GM15510 (cell line): ENCODE results near the gene PRKN.

Source experiments
- POLR2A ChIP-seq: IDR thresholded peaks from 3 replicates; pipeline ENCODE4 v1.6.1; 2011; ENCODE audit warnings: borderline replicate concordance; ENCODE audit not compliant: insufficient read length; ENCODE audit errors: extremely low read depth

The PRKN gene

DNA sequence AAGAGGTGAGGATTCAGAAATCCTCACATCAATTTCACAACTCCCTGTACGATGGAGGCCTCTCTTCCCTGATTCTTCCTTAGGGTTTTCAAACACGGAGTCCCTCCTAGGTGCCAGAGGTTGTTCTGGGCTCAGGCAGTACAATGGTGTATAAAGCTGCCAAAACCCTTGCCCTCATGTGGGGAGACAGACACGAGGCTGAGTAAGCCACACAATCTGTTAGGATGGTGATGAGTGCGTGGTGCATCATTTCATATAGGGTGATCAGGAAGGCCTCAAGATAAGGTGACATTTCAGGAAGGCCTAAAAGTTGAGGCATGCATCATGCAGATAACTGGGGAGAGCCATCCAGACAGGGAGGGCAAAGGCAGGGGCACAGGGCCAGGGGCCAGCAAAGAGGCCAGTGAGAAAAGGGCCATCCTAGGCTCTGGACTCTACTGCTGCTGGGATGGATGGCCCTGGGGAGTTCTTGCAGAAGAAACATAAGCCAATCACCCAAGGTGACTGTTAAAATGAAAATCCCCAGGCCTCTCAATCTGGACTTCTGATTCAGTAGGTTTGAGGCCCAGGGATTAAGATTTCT lies 186.5 kb downstream of the PRKN start:
- TF ChIP-seq POLR2A = no peak

DNA sequence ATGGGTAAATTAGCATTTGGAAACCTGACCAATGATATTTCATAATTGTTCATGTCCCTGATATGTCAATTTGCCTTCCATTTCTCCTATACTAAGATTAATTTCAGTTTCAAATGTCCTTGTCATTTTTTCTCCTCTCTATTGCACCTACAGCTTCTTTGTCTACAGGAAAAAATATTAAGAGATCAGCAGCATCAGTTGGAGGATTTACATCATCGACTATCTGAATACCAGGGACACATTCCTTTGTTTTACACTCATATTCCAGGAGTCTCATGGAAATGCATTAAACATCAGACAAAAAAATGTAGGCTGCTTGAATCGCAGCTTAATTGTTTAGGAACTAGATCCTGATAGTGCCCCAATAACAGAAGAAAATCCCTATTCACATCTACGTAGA lies 188.2 kb downstream of the PRKN start:
- no peak for TF ChIP-seq POLR2A

DNA sequence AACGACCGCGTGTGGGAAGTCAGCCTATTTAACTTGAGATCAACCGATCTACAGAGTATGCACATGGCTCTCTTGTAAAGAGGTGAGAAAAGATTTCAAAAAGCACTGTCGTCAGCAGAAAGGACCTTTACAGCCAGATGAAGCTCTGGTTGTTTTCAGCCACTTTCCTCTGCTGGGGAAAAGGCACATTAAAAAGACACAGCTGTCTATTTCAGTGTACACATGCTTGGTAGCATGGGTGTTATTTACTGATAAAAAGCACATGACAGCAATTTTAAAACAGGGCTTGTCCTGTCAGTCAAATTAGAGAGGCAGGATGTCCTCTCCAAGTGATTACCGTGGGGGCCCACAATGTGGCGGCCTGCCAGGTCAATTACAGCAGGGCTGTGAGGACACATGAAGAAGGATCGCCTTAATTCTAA lies 188.9 kb downstream of the PRKN start:
- TF ChIP-seq POLR2A = no peak

DNA sequence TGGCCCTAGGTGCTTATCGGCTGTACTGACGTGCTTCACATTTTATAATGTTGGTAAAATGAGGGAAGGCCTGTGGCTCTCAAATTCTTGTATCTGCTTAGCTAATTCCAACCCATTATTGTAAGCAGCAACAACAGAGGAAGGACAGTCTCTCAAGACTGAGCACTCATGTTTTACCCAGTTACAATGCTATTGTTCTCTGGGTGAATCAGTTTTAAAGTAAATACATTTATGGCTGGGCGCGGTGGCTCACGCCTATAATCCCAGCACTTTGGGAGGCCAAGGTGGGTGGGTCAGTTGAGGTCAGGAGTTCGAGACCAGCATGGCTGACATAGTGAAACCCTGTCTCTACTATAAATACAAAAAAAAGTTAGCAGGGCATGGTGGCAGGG lies 194.6 kb downstream of the PRKN start:
- TF ChIP-seq POLR2A = no peak

DNA sequence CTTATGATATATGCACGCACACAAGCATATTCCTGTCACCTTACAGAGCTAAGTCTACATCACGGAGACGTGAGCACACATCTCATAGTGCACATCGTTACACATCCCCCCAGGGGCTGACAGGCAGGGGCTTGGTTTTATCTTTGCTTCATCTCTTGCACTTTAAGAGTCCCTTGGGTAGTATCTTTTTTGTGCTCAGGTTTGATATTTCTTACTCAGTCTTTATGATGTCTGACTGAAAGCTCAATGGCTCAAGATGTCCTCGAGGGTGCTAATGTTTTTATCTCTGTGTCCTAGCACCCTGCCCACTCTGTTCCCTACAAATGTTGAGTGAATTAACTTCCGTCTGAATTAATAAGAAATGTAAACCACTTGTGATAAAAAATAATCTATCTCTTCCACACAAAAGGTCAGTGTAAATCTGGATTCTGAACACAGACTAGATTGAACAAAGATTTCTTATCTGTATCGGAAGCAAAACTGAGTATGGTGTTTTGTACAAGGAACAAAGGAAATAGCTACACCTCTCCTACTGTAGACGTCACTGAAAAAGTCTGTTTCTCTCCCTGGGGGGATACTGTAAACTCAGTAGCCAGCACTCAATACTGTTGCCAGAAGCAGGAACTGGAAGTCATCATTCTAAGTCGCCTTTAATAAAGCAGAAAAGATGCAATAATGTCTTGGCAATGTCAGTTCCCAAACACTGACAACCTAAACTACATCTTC lies 195.1 kb downstream of the PRKN start:
- TF ChIP-seq POLR2A = no peak

DNA sequence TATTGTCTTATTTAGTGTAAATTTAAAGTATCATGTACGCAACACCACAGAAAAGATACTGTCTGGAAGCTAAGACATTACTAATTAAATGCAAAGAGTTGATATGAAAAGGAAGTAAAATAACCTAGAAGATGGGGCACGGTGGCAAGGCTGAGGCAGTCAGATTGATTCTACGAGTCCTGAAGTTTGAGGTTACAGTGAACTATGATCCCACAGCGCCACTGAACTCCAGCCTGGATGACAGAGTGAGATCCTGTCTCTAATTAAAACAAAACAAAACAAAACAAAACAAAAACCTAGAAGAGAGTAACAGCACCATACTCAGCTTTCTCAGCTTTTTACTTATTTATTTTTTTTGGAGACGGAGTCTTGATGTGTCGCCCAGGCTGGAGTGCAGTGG lies 199.0 kb downstream of the PRKN start:
- TF ChIP-seq POLR2A = no peak

DNA sequence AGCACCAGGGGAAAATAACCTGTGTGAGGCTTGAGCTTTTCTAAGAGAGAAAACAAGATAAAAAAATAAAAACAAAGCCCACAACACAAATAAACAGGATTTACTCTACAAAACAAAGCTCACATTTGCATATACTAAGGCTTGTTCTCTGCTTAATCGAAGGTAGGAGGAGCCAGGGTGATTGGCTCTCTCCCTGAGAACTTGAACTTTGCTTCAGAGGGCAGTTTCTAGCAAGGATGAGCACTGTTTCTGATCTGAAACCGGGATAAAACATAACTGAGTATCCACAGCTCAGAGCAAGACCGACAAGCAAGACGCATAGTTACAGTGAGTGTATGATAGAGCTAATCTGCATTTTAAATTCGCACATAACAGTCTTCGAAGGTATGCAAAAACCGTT lies 200.6 kb downstream of the PRKN start:
- TF ChIP-seq POLR2A = no peak

DNA sequence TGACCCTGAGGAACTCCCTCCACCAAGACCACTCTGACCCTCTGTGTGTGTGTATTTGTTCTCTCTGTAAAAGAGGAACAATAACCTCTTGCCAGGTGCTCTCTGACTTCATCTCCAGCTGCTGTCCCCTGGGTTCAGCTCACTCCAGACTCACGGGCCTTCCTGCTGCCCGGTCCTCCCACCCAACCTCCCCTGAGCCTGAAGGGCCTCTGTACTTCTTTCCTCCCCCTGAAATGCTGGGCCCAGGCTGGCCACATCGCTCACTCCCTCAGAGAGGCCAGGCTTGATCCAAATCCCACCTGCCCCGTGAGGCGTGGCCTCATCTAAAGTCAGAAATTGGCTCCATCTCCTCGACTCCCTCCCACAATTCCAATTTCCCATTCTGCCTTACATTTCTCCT lies 202.4 kb downstream of the PRKN start:
- TF ChIP-seq POLR2A = no peak

DNA sequence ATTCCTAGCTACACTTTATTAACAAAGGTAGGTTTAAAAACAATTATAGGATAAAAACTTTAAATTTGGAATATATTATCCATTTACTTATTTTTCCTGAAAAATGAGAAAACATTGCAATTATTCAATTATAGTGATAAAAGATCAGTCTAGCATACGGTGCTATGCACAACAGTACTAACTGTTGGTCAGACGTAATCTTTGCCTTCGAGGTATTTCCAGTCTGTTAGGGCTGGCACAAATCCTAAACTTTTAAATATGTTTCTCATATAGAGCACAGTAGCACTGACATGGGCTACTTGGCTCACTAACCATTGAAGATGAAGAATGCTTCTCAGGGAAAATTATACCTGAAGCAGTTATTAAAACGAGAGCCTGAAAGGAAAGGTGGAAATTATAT lies 214.8 kb downstream of the PRKN start:
- no peak for TF ChIP-seq POLR2A

DNA sequence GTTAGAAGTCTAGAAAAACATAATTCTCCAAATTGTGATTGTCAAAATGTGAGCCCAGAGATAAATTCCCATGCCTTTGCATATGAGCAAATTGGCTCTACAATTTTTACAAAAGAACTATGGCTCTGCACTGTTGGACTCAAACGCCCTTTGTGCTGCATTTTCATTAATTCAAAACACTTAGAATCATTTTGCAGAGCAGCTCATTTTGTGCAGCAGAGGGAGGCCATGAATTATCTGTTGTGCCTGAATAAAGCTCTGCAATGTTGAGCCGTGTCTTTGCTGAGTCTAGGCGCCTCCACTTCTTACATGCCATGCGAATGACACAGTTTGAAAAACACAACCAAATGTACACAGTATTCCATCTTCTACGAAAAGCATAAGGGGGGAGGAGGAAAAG lies 230.2 kb downstream of the PRKN start:
- no peak for TF ChIP-seq POLR2A

DNA sequence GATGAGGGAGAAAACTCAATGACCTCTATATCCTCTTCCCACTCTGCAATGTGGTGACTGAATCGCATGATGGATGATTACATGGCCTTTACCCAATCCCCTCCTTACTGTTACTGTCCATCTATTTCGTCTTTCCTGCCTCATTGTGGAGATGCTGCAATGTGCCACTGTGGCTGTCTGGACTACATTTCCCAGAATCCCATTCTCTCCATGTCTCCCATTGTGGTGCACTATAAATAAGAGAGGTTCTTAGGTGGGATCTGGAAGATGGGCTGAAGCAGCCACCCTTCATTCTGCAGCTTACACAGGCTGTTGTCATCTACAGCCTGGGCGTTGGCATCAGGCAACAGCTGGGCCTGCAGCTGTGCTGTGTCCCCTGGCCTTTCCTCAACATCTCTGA lies 233.6 kb downstream of the PRKN start:
- TF ChIP-seq POLR2A = no peak

DNA sequence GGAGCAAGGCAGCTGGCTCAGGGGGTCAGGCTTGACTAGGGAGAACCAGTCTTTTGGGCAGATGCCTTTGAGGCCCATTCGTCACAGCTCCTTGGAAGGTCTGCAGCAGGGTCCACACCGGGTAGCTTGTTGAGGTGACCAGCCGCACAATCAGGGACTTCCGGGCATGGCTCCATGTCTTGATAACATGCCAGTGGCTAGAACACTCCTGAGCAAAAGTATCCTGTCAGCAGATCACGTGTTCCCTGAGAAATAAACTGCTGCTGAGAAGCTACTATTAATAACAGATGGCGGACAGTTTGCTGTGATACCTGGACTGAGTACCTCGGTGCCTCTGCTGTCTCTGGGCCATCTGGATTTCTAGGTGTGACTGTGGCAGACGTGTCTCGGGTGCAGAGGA lies 235.9 kb downstream of the PRKN start:
- TF ChIP-seq POLR2A = no peak

DNA sequence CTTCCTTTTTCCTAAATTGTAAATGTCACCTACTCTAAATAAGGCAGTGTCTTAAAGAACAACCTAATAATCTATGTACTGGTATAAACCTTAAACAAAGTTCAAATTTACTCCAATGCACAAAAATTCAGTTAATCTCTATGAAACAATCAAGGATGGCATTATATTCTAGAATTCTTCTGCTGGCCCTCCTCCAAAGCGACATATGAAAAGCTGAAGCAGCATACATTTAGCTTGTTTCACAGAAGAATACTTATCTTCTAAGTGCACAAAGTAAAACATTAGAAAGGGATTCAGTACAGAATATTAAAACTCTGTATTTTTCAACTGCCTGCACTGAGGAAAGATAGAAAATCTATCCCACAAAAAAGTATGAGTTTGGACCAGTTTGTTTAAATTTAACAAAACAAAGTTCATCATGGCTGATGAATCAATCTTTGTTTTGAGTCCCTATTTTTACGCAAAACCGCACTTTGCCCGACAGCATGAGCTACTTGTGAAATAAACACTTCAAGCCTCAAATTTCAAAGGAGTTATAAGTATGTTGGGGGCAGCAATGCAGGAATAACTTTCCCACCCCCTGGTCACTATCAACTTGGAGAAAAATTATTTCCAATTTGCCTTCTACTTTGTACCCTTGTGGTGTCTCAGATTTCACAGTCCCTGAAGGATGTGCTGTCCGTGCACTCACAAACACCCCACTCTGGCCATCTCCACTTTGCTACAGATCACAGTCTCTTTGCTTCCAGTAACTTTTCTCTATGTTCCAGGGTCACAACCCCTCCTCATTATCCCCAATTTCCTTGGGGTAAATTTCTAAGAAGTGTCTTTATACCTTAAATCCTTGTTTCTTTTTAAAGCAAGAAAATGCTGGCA lies 238.2 kb downstream of the PRKN start:
- no peak for TF ChIP-seq POLR2A

DNA sequence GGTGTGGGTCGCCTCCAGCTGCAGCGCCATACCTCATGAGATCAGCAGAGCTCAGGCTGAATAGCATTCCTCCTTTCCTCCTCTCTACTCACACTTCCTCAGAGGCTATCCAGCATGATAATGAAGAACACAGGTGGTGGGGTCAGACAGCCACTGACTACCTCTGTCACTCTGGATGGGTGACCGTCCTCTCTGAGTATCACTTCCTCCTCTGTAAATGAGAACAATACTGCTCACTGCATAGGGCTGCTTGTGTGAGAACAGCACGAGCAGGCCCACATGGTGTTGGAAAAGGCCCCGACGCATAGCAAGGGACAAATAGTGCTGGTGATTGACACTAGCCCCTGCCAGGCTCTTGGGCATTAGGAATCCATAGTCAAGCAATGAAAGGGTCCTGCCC lies 239.1 kb downstream of the PRKN start:
- TF ChIP-seq POLR2A = no peak

DNA sequence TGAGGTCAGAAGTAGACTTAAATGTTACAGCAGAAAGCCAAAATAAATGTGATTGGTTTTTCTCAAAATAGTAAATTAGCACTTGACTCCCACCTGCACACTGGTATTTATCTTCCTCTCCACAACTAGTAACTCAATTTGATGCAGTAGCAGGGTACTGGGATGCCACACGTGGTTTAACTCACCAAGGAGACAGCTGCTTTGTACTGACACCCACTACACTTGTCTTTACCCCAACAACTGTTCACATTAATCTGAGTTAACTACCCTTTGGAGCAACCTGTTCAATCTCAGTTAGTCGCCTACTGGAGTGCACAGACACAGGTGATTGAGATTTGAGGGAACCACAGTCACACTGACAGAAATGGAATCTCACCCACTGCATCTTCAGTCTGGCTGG lies 242.1 kb downstream of the PRKN start:
- TF ChIP-seq POLR2A = no peak

DNA sequence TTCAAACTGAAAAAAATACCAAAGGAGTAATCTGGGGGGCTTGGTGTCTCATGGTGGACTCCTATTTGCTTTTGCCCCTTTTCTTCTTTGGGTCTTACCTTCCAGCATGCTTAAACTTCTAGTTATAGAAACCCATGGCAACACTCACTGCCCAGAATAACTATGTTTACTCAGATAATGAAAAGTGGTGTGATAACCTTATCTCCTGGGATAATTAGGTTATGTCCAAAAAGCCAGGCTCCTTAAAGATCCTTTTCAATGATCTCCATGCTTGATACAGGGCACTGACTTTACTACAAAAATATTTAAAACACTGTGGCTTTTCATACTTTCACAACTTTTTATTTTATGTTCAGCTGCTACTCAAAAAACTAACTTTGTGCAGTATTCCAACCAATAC lies 245.6 kb downstream of the PRKN start:
- no peak for TF ChIP-seq POLR2A
